Ishikawa (cell line): ENCODE measurements around the gene TTLL6.

ENCODE experiments used
- CEBPB ChIP-seq: IDR thresholded peaks from 2 replicates; pipeline ENCODE4 v1.6.1; 2012
- CREB1 ChIP-seq: IDR thresholded peaks from 2 replicates; pipeline ENCODE4 v1.6.1; 2012; ENCODE audit warnings: low read depth
- EGR1 ChIP-seq: IDR thresholded peaks from 2 replicates; pipeline ENCODE4 v1.6.1; 2012
- EP300 ChIP-seq: IDR thresholded peaks from 2 replicates; pipeline ENCODE4 v1.6.1; 2012; ENCODE audit warnings: borderline replicate concordance
- FOXM1 ChIP-seq: IDR thresholded peaks from 2 replicates; pipeline ENCODE4 v1.6.1; 2012; ENCODE audit warnings: low read depth, borderline replicate concordance
- MAX ChIP-seq: IDR thresholded peaks from 2 replicates; pipeline ENCODE4 v1.6.1; 2012
- NFIC ChIP-seq: IDR thresholded peaks from 2 replicates; pipeline ENCODE4 v1.6.1; 2012
- RAD21 ChIP-seq: IDR thresholded peaks from 2 replicates; pipeline ENCODE4 v1.6.1; 2012; ENCODE audit warnings: low read depth
- REST ChIP-seq: IDR thresholded peaks from 2 replicates; pipeline ENCODE4 v1.6.1; 2012; ENCODE audit warnings: low read depth, mild to moderate bottlenecking
- TAF1 ChIP-seq: IDR thresholded peaks from 2 replicates; pipeline ENCODE4 v1.6.1; 2012; ENCODE audit warnings: low read depth, mild to moderate bottlenecking
- TCF12 ChIP-seq: IDR thresholded peaks from 2 replicates; pipeline ENCODE4 v1.6.1; 2012; ENCODE audit warnings: low read depth
- TEAD4 ChIP-seq: IDR thresholded peaks from 2 replicates; pipeline ENCODE4 v1.6.1; 2012
- USF1 ChIP-seq: IDR thresholded peaks from 2 replicates; pipeline ENCODE4 v1.6.1; 2012
- YY1 ChIP-seq: IDR thresholded peaks from 2 replicates; pipeline ENCODE4 v1.6.1; 2012; ENCODE audit warnings: low read depth
- ZBTB7A ChIP-seq: IDR thresholded peaks from 2 replicates; pipeline ENCODE4 v1.6.1; 2012; ENCODE audit warnings: low read depth

TTLL6 gene

GRCh38 chr17:48842746-48843145 is 25.7 kb upstream of the TTLL6 start:
- no peak for TF ChIP-seq TCF12

- TF ChIP-seq EP300 (no peak), RAD21 (no peak), CEBPB (no peak), REST (no peak), TEAD4 (no peak)
Observed at GRCh38 chr17:48841395-48841831, 24.4 kb upstream of the TTLL6 start.

- TF ChIP-seq EGR1 (no peak), CREB1 (no peak), REST (no peak)
Observed at GRCh38 chr17:48840441-48840840, 23.4 kb upstream of the TTLL6 start.

- TF ChIP-seq TEAD4 (no peak), TCF12 (no peak), FOXM1 (no peak), ZBTB7A (no peak), CEBPB (no peak), YY1 (no peak)
Observed at GRCh38 chr17:48835971-48836370, 18.9 kb upstream of the TTLL6 start.

GRCh38 chr17:48834973-48835372 is 17.9 kb upstream of the TTLL6 start:
- TF ChIP-seq EP300 (no peak), CREB1 (no peak), RAD21 (no peak), NFIC (no peak), TEAD4 (no peak), TAF1 (no peak), REST (no peak), ZBTB7A (no peak), EGR1 (no peak), MAX (no peak), USF1 (no peak), FOXM1 (no peak), YY1 (no peak), CEBPB (no peak), TCF12 (no peak)

GRCh38 chr17:48831549-48831883 is 14.5 kb upstream of the TTLL6 start:
- TF ChIP-seq TCF12 (no peak), CEBPB (no peak), TAF1 (no peak), EGR1 (no peak), MAX (no peak), ZBTB7A (no peak), YY1 (no peak), USF1 (no peak), RAD21 (no peak), EP300 (no peak), NFIC (no peak), TEAD4 (no peak), FOXM1 (no peak), REST (no peak), CREB1 (no peak)
